Sigmoid colon (tissue), 7 donors: ENCODE data around the gene KLHL21. TPM values are rescaled to one million over a fixed set of nuclear protein-coding genes. Genes with fewer than 3 reads are reported as not detected.

ENCODE experiments used
- DNase-seq: peaks from one replicate; pipeline ENCODE4 v3.0.0-alpha.2; 2019
- H3K27ac ChIP-seq, 4 donors: fragments of 200-600 bp; sonication (generic); one replicate each; pipeline ENCODE4 v1.5.1; 2016 to 2019; ENCODE audit warnings: mild to moderate bottlenecking in 1 of 4
- H3K27me3 ChIP-seq, 3 donors: fragments of 200-600 bp; sonication (generic); one replicate each; pipeline ENCODE4 v1.5.1; 2019; ENCODE audit warnings: mild to moderate bottlenecking in 1 of 3
- H3K36me3 ChIP-seq, 4 donors: fragments of 200-600 bp; sonication (generic); one replicate each; pipeline ENCODE4 v1.5.1; 2016 to 2019
- H3K4me1 ChIP-seq, 4 donors: fragments of 200-600 bp; sonication (generic); one replicate each; pipeline ENCODE4 v1.5.1; 2017 to 2019
- H3K4me3 ChIP-seq, 4 donors: fragments of 200-600 bp; sonication (generic); one replicate each; pipeline ENCODE4 v1.5.1; 2017 to 2019; ENCODE audit warnings: mild to moderate bottlenecking in 2 of 4, moderate library complexity in 1 of 4
- H3K9me3 ChIP-seq, 4 donors: fragments of 200-600 bp in 3 of 4; sonication (generic) in 3 of 4; one replicate each; pipeline versions ENCODE4 v1.5.1 to v1.6.1; 2013 to 2019
- EP300 ChIP-seq, 4 donors: sonication (generic); formaldehyde crosslinking; IDR thresholded peaks; one replicate each; pipeline ENCODE4 v1.6.1; 2017; ENCODE audit warnings: antibody characterized with exemption in 4 of 4
- POLR2A ChIP-seq, 2 donors: fragments of 450-650 bp; IDR thresholded peaks; one replicate each; pipeline ENCODE4 v1.6.1; 2016; ENCODE audit warnings: antibody characterized with exemption in 2 of 2, mild to moderate bottlenecking in 2 of 2, moderate library complexity in 2 of 2
- POLR2AphosphoS5 ChIP-seq, 4 donors: sonication (generic); formaldehyde crosslinking; IDR thresholded peaks; one replicate each; pipeline ENCODE4 v1.6.1; 2017; ENCODE audit warnings: antibody characterized with exemption in 4 of 4
- WGBS, 2 donors: extraction: QIAGEN DNeasy Blood & Tissue Kit; methylation state at CpG; one replicate each; pipeline ENCODE4 v1.1.7; 2013; 5-methylcytosine and 5-hydroxymethylcytosine counted together
- intact Hi-C: fragments of 100-400 bp; cut with DNase I; formaldehyde crosslinking; loops from one replicate; pipeline ENCODE4 v1.15.1; 2023
- polyA plus RNA-seq, 3 donors: library from polyadenylated mRNA; stranded (reverse); fragments of 200-250 nt; gene quantifications; one replicate each; pipeline ENCODE4 v1.2.3, GENCODE V29; 2013
- total RNA-seq, 4 donors: library from RNA; depleted of rRNA; stranded (reverse); fragments of >200 nt; gene quantifications; one replicate each; pipeline ENCODE4 v1.1.0, GENCODE V29; 2016
- TF ChIP-seq, protein P1 (sequence below), 4 experiments: fragments of 450-650 bp in 3 of 4; fragments of 200-600 bp in 1 of 4; IDR thresholded peaks; one replicate each; pipeline ENCODE4 v1.5.1; 2016 to 2019; ENCODE audit warnings: antibody characterized with exemption in 4 of 4, mild to moderate bottlenecking in 3 of 4, moderate library complexity in 2 of 4
- donor health status: healthy with polysubstance abuse.
- donor health status: Bipolar disorder and iron deficiency.
- donor health status: healthy.

KLHL21 gene
- total and polyA plus RNA-seq, 7 donors, result 4.8 to 83.6 (median 54.0) TPM

DNA sequence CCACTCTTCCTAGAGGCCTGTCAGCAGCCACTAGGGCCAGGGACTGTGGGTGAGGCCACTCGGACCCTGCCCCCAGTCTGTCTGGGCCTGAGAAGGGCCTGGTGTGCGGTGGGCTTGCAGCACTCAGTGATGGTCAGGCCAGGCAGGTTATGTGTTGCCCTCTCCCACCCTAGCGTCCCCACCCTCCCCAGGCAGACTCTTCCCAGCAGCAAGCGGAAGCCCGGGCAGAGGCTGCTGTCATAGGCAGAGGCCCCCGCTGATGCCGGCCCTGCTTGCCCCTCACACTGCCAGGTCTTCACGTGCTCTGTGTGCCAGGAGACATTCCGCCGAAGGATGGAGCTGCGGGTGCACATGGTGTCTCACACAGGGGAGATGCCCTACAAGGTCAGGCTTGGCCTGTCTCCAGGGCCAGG lies 16.3 kb downstream of the KLHL21 start:
- no peak overlapping the region for H3K4me3 ChIP-seq
- H3K4me1 ChIP-seq, result peaks cover 0 to 48% (median 44%) of the 10 kb centered on the region in 4 donors
- H3K27ac ChIP-seq, result peak overlapping the region; percentile 48 to 62 (median 60)
- no peaks in the 10 kb centered on the region for H3K27me3 ChIP-seq
- DNase-seq, result peak; percentile 78
- intact Hi-C loops, result no loop called here
- no peak for TF ChIP-seq POLR2AphosphoS5 (IDR thresholded peaks at IDR 0.05)
- TF ChIP-seq EP300 (IDR thresholded peaks at IDR 0.05), result no peak
- TF ChIP-seq, protein P1, sequence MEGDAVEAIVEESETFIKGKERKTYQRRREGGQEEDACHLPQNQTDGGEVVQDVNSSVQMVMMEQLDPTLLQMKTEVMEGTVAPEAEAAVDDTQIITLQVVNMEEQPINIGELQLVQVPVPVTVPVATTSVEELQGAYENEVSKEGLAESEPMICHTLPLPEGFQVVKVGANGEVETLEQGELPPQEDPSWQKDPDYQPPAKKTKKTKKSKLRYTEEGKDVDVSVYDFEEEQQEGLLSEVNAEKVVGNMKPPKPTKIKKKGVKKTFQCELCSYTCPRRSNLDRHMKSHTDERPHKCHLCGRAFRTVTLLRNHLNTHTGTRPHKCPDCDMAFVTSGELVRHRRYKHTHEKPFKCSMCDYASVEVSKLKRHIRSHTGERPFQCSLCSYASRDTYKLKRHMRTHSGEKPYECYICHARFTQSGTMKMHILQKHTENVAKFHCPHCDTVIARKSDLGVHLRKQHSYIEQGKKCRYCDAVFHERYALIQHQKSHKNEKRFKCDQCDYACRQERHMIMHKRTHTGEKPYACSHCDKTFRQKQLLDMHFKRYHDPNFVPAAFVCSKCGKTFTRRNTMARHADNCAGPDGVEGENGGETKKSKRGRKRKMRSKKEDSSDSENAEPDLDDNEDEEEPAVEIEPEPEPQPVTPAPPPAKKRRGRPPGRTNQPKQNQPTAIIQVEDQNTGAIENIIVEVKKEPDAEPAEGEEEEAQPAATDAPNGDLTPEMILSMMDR (IDR thresholded peaks at IDR 0.05), result no peak
- no peak for TF ChIP-seq POLR2A (IDR thresholded peaks at IDR 0.05)
- H3K9me3 ChIP-seq, result no peaks in the 10 kb centered on the region
- peaks cover 12 to 38% (median 28%) of the 10 kb centered on the region in 4 donors for H3K36me3 ChIP-seq
- 91 to 92% methylated on average over 11 of the region's 11 CpGs for WGBS, 2 donors

DNA sequence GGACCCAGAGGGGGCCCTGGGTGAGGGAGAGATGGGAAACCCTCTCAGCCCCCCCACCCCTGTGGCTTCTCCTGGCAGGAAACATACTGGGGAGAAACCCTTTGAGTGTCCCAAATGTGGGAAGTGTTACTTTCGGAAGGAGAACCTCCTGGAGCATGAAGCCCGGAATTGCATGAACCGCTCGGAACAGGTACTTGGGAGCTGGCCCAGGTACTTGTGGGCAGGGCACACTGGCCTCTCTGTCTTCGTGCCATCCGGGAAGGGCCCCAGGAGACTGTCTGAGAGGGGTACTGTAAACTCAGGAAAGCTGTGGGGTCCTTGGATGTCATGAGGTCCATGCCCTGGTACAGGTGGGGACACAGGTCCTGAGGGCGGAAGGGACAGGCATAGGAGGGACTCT lies 16.8 kb downstream of the KLHL21 start:
- no peak for DNase-seq
- WGBS, 2 donors, result 95% methylated on average over 7 of the region's 7 CpGs
- no peak for TF ChIP-seq POLR2A (IDR thresholded peaks at IDR 0.05)
- no peak for TF ChIP-seq EP300 (IDR thresholded peaks at IDR 0.05)
- TF ChIP-seq POLR2AphosphoS5 (IDR thresholded peaks at IDR 0.05), result no peak
- TF ChIP-seq, protein P1 (IDR thresholded peaks at IDR 0.05), result no peak
- Histone ChIP-seq H3K4me1 (peaks cover 0 to 52% (median 48%) of the 10 kb centered on the region in 4 donors), H3K27ac (peak overlapping the region in 3 of 4 donors; percentile 59 to 62 (median 62)), H3K36me3 (peaks cover 12 to 33% (median 25%) of the 10 kb centered on the region in 4 donors), H3K9me3 (no peaks in the 10 kb centered on the region), H3K27me3 (no peaks in the 10 kb centered on the region), H3K4me3 (no peak overlapping the region)
- intact Hi-C loops, result no loop called here

DNA sequence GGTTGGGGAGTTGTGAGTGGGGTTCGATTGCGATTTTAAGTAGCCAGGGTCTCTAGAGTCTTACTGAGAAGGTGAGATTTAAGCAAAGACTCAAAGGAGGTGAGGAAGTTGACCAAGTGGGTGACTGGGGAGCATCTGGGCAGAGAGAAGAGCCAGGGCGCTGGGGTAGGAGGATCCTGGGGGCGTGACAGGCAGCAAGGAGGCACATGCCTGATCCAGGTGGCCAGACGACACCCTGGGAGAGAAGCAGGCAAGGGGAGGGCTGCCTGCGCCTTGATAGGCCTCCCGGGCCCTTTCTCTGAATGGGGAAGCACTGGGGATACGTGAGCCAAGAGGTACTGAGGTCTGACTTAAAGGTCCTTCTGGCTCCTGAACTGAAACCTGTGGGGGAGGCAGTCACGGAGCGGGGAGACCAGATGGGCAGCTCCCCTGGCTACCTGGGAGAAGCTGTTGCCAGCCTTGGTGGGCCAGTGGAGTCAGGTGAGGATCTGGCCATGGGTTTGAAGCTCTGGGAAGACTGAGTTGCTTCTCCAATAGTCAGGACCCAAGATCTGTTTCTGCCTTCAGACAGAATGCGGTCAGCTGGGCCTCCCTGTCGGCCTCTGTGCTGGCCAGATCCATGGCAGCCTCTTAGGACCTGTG lies 17.5 kb downstream of the KLHL21 start:
- WGBS, 2 donors, result 89 to 91% methylated on average over 12 of the region's 12 CpGs
- Histone ChIP-seq H3K27me3 (no peaks in the 10 kb centered on the region), H3K4me3 (no peak overlapping the region), H3K27ac (peak overlapping the region in 2 of 4 donors; percentile 59 to 62), H3K36me3 (peaks cover 8 to 27% (median 21%) of the 10 kb centered on the region in 4 donors), H3K4me1 (peaks cover 0 to 59% (median 54%) of the 10 kb centered on the region in 4 donors), H3K9me3 (no peaks in the 10 kb centered on the region)
- intact Hi-C loops, result no loop called here
- no peak for DNase-seq
- TF ChIP-seq POLR2A (IDR thresholded peaks at IDR 0.05), result no peak
- peak in 1 of 4 donors; percentile 6 for TF ChIP-seq POLR2AphosphoS5 (IDR thresholded peaks at IDR 0.05)

DNA sequence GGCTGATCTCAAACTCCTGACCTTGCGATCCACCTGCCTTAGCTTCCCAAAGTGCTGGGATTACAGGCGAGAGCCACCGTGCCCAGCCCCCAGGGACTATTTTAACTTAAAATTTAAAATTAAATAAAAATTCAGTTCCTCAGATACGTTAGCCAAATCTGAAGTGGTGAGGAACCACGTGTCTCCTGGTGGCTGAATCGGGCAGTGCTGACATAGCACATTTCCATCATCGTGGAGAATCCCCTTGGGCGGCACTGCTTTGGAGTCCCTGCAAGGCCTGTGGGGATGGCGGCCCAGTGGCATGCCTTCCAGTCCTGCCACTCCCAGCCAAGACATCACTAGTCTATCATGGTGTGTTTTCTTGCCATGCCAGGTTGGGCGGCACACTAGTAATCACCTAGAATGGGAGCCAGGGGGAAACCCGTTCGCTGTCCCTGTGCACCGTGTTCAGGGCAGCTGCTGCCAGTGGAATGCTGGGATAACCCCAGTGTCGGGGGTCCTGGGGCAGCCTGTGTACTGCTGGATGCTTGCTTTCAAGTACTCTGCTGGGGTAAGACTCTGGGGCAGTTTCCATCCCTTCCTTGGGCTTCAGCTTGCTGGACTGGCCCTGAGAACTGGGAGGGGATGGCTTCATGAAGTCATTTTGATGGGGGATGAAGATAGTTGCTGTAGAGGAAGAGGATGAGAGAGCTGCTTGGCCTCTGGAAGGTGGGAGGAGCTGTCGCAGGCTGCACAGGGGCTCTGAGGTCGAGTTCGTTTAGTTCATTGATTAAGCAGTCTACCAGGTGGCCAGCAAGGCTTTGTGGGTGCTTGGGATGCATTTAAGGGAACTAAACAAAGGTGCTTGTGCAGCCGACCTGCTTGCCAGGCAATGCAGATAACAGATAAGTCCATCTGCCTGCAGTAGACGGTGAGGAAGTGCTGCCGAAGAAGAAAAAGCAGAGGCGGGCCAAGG lies 18.3 kb downstream of the KLHL21 start:
- H3K9me3 ChIP-seq, result no peaks in the 10 kb centered on the region
- intact Hi-C loops, result loop anchor here (5.0 kb wide), 2 partner anchors 43 to 118 kb away; partner anchors contain the start of gene DNAJC11
- H3K27me3 ChIP-seq, result no peaks in the 10 kb centered on the region
- H3K4me1 ChIP-seq, result peaks cover 0 to 56% (median 54%) of the 10 kb centered on the region in 4 donors
- H3K36me3 ChIP-seq, result peaks cover 8 to 19% (median 14%) of the 10 kb centered on the region in 4 donors
- WGBS, 2 donors, result 84 to 86% methylated on average over 21 of the region's 21 CpGs
- no peak for DNase-seq
- no peak for TF ChIP-seq POLR2A (IDR thresholded peaks at IDR 0.05)
- no peak for TF ChIP-seq EP300 (IDR thresholded peaks at IDR 0.05)
- TF ChIP-seq POLR2AphosphoS5 (IDR thresholded peaks at IDR 0.05), result peak in 2 of 4 donors; percentile 3 to 27
- TF ChIP-seq, protein P1 (IDR thresholded peaks at IDR 0.05), result no peak
- no peak overlapping the region for H3K27ac ChIP-seq
- H3K4me3 ChIP-seq, result no peak overlapping the region
